HG03135 (cell line): ENCODE results near the gene ENAH.

ENCODE experiments used
- ATAC-seq: cut with Tn5 transposase; IDR thresholded peaks from one replicate; pipeline ENCODE4 v1.9.1; 2021; ENCODE audit warnings: mild to moderate bottlenecking, moderate library complexity; ENCODE audit not compliant: unreplicated experiment

Gene ENAH

DNA sequence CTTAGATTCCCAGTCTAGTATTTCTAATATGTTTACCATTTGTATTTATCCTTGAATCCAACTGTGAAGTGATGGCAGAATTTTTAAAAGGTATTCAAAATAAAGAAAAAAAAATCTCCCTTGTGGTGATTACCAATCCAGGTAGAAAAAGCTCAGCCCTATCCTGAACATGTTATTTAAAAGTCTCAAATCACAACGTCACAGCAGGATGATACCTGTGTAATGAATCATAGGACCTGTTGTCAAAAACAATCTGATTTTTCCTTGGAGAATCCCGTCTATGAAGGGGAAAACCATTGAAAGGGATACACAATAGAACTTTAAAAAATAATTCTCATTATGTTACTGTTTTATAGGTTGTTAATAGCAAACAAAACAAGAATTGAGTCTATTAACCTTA lies 148.1 kb downstream of the ENAH start:
- ATAC-seq: no peak

DNA sequence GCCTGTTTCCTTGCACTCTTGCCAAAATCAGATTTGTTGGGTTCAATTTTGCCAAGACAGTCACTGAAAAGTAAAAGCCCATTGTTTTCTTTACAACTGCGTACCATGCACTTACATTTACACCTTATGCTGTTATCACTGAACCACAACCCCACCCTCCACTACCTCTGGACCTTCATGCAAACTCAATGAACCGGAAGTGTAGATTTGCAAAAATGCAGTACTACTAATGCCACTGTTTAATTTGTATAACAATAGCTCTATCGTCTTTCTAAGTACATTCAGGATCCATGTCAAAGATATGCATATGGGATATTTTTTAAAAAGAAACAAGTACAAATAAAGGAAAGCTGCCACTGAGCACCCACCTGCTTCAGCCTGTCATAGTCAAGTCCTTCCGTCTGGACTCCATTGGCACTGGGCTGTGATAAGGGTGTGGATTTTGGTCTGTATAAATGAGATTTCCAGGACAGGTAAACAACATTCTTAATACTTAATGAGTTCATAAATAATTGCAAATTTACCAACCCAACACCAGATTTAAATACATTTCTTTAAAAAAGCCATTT lies 152.2 kb downstream of the ENAH start:
- ATAC-seq: no peak

DNA sequence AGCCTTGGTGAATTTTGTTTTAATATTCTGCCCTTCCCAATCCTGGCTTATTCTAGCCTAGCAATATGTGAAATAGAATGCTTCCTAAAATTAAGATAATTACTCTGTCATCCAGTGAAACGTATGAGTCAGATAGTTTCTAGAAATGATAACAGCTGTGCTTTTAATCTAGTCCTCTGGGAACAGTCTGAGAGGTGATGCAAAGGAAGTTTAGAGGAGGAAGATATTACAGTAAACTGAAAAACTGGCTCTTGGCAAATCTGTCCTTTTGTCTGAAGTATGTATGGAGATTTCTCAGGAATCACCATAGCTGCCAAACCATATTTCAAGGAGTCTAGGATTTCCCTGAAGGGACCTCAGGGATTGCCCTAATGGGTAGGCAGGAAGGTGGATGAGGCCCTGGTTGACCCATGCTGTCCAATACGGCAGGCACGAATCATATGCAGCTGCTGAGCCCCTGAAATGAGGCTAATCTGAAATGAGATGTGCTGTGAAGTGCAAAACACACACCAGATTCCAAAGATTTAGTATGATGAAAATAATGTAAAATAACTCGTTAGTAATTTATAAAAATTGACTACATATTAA lies 154.3 kb downstream of the ENAH start:
- ATAC-seq: no peak

DNA sequence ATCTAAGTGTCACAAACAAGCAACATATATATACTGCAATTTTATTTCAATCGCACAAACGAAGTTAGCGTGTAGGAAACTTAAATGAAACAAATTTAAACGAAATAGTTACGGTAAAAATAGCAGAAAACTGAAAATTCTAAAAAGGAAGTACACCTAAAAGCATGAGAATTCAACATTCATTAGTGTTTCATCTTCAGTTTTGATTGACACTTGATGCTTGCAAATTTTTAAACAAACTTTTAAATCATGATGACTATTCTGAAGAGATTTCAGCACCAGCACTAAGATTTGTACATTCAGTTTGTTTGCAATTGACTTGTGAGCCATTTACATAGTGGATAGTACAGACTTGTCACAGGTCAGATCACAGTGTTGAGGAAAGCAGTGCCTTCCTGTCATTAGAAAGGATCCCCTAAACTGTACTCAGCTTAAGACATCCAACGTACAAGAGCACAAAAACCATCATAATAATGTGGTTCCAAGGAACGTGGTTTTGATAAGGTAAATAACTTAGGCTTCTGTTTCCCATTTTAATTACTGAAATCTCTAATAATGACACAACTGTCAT lies 158.0 kb downstream of the ENAH start:
- ATAC-seq: no peak

DNA sequence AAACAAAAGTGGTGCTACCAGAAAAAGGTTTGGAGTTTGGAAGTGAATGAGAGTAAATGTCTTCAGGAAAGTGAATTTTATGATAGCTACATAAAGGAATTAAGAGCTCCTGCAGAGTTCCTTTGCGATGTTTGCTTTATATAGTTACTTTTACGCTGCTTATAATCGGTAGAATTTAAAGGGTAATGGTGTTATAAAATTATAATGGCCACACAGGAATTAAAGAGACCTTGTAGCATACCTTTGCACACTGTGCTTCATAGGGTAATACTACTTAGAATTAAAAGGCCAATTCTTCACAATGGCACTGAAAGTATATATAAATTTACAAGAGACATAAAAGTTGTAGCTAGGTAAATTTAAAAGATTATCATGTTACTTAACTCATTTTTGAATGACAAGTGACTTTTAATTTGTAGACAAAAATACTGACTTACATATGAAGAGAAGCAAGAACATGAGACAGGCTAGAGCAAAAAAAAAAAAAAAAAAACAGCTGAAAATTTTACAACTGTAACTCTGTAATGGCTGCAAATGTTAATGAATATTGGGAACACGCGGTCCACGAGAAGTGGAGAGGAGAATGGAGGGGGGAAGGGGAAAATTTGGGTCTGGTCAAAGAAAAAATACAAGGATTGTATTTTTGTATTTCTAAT lies 159.2 kb downstream of the ENAH start:
- ATAC-seq: no peak

DNA sequence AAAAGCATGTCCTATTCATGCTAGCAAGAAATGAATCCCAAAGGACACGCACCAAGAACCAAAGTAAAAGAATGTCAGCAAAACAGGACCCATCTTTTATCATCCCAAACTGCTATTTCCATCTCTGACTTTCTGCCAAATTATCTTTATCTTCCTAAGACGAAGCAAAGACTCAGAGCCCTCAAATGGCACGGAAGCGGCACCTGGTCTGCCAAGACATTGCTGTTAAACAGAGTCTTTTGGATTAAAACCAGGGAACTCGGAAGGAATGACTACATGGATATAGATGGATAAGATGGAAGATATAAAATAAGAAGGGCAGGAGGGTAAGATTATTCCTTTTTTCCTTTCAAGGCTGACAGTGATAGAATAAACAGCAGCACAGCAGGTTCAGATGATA lies 164.2 kb downstream of the ENAH start:
- no peak for ATAC-seq

DNA sequence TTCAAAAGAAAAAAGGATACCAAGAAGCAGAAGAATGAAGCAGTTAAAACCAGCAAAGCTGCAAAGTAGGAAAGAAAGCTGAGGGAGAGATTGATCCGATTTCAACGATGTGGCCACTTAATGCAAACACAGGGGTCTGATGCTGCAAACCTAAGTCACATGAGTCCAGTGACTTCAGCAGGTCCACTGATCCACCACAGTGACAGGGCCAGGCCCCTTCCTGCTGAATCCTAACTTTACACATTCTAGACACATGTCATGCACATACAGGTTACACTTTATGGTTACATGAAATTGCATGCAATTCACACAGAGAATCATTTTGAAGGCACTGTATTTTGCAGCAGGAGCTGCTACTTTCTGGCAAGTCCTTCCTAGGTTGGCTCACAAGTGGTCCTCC lies 166.1 kb downstream of the ENAH start:
- no peak for ATAC-seq

DNA sequence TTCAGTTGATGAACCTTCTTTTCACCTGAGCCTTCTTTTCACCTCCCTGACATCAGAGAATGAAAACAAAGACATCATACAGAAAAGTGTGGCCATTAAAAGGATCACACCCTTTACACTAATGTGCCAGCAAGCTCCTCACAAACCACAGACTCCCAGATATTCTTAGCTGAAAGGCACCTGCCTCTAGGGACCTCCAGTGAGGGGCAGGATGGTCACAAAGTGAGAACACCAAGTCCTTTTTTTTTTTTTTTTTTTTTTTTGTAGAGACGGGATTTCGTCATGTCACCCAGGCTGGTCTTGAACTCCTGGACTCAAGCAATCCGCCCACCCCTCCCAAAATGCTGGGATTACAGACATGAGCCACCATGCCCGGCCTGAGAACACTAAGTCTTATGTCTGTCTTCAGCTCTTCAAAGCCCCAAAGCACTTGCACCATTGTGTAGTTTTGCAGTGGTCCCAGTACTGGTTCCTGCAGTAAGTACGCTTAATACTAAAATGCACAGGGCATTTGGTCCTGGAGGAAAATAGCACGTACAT lies 166.9 kb downstream of the ENAH start:
- ATAC-seq: no peak

DNA sequence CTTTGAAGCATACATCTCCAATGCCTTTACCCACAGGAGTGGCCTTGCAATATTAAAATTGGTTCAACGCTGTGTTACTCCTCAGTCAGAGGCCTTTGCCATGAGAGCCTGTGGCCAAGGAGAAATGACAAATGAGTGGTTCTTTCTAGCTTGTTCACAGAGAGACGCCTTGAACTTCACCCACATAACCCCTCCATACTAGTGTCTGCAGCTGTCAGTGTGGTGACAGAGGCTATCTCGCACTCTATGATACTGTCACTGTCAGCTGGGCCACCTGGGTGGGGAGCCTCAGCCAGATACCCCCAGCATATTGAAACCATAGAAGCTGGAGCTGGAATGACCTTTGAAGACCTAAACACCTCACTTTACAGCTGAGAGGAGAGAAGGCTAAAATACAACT lies 167.7 kb downstream of the ENAH start:
- no peak for ATAC-seq

DNA sequence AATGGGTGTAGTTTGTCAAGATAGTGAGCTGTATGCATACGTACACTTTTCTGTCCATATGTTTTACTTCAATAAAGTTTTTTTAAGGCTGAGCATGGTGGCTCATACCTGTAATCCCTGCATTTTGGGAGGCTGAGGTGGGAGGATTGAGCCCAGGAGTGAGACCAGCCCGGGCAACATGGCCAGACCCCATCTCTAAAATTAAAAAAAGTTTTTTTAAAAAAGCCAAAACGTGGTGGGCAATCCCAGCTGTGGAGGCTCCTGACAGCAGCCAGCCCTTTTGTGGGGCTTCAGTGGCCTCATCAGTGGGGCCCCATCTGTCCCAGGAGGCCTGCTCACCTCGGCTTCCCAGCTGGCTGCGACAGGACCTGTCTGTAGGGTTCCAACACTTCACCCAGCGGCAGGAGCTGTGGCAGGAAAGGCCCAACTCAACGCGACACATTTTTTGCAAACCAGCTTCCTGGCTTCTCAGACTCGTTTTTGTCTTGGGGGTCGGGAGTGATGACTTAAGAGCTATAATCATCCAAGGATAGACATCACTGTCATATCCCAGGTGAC lies 168.2 kb downstream of the ENAH start:
- ATAC-seq: no peak

DNA sequence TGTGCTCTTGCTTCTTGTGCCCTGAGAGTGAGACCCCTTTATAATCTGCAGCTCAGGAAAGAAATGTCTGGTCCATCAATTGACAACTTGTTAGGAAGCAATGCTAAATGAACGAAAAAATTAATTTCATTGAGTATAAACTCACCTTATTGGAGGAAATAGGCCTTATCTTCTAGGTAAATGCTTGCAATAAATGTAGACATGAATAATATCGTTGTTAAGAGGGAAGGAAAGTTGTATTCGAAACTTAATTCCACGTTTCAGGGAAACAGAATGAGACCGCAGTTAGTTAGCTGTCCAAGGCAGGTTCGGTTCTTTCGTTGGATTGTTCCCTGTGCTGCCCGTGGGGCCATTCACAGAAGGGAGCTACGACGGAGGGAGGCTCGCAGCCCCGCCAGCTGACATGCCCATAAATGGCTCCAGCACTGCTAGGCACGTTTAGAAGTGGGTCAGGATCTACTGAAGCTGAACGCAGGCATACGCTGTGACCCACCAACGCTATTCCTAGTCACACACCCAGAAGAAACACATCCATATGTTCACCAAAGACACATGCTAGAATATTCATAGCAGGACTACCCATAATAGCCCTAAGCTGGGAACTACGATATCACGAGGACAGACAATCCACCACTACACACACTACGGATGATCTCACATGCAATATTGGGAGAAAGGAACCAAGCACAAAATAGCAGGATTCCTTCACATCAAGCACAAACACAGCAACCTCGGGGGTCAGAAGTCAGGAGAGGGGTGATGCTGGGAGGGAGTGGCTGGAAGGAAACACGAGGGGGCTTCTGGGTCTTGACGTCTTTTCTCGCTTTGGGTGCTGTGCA lies 168.9 kb downstream of the ENAH start:
- ATAC-seq: no peak

DNA sequence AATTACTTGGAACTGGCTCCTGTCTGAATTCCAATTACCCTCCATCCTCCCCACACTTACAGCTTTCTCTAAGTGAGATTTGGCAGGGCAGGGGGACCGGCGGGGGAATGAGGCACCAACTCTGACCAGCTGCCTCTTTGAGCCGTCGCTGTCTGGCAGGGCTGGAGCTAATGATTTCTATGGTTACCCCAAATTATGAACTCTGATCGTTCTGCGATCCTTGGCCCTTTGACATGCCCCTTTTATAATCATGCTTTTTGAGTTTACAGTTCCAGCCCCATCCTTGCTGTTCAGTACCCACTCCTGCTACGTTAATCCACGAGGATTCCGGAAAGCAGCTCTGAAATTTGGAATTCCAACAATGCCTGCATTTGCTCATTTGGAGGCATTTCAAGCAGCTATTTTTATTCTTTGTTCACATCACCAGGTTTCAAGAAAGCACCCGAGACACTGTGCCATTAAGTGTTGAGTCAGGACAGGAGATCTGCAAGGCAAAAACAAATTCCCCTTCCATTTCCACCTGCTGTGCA lies 170.4 kb downstream of the ENAH start:
- no peak for ATAC-seq

DNA sequence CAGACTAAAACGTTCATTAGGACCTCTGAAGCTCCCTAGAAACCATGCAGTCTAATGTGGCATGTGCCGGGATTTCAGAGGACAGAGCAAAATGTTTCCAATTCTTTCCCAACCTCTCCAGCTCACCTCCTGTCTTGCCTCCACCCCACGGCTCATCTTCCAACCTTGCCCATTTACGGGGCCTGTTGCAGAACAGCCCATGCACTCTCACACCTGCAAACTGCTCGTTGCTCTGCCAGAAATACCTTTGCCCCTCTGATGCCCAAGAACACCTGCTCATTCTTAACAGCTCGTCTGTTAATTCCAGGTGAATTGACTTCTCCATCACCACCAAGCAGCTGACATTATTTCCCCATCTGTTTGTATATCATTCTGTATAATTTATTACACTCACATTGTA lies 171.2 kb downstream of the ENAH start:
- ATAC-seq: no peak

DNA sequence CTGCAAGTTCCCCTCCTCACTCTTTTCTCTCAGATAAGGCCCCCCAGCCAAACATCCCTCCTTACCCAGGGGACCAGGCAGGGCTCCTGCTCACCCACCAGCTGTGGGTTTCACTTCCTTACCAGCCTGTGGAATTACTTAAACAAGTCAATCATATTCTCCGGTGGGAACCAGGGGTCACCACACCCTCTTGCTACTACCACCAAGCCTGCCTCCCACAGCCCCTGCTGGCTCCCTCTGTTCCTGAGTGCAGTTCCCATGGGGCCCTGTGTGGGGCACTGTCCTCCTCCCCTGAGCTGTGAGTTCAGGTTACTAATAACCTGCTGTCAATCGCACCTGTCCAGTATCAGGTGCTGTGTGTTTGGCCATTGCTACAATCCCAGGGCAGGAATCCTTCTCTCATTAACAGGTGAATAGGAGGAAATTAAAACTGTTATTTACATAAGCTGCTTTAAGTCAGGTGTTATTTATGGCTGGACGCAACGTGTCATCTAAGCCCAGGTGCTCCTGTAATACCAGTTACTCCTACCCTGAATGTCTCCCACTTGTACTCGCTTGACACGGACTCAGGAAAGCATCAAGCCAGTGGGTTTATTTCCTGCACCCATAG lies 172.0 kb downstream of the ENAH start:
- ATAC-seq: peak; percentile 86

DNA sequence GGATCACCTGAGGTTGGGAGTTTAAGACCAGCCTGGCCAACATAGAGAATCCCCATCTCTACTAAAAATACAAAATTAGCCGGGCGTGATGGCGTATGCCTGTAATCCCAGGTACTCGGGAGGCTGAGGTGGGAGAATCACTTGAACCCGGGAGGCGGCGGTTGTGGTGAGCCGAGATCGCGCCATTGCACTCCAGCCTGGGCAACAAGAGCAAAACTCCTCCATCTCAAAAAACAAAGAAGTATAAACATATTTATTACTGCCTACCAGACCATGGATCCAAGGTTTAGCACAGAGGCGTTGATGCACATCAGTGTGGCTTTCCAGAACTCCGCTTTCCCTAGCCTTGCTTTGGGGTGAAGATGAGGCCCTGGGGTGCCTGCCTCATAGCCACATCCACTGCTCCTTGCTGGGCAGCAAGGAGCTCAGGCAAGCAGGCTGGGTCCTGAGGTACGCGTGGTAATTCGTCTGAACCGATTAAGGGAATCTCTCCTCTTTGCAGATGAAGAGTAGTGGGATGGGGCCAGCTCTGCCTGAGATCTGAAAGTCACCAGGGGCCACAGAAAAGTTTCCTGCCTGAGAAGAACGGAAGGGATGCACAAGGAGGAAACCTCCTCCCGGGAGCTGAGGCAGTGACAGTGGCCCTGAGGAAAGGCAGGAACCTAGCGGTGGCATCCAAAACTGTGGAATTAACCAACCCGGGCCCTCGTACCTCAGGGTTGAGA lies 172.8 kb downstream of the ENAH start:
- no peak for ATAC-seq

DNA sequence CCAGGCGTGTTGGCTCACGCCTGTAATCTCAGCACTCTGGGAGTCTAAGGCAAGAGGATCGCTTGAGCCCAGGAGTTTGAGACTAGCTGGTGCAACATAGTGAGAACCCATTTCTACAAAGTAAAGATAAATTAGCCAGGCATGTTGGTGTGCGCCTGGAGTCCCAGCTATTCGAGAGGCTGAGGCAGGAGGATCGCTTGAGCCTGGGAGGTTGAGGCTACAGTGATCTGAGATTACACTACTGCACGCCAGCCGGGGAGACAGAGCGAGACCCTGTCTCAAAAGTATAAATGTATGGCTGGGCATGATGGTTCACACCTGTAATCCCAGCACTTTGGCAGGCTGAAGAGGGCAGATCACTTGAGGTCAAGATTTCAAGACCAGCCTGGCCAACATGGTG lies 173.6 kb downstream of the ENAH start:
- no peak for ATAC-seq

DNA sequence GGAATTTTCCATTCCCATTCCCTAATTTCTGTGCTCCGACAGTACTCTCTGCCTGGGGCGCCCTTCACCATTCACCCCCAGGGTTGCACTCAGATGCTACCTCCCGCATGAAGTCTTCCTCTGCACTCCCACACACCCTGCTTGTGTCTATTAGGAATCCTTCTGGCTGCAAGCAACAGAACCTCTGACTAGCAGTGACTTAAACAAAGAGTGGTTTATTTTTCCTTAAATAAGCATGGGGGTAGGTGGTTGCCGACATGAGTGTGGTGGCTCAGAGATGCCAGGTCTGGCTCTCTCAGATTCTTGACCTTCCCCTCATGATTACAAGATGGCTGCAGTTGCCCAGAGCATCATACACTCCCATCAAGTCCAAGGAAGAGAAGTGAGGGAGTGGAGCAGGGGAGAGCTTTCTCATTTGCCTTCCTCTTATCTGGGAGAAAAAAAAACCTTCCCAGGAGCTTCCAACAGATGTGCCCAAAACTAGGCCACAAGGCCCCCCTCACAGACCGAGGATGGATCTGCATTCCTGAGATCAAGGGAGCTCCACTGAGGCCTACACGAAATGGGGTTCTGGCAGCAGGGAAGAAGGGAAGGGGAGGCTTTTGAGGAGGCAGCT lies 175.5 kb downstream of the ENAH start:
- ATAC-seq: no peak

DNA sequence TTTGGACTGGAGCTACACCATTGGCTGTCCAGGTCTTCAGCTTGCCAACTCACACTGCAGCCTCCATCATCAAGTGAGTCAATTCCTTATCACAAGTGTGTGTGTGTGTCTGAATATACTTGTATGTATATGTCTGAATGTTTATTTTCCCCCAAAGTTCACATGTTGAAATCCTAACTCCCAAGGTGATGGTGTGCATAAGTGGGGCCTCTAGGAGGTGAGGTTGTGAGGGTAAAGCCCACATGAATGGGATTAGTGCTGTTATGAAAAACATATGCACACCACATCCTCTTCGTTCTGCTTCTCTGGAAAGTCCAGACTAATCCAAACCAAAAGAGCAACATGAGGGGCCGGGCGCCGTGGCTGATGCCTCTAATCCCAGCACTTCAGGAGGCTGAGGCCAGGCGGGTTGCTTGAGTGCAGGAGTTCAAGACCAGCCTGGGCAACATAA lies 176.4 kb downstream of the ENAH start:
- no peak for ATAC-seq

DNA sequence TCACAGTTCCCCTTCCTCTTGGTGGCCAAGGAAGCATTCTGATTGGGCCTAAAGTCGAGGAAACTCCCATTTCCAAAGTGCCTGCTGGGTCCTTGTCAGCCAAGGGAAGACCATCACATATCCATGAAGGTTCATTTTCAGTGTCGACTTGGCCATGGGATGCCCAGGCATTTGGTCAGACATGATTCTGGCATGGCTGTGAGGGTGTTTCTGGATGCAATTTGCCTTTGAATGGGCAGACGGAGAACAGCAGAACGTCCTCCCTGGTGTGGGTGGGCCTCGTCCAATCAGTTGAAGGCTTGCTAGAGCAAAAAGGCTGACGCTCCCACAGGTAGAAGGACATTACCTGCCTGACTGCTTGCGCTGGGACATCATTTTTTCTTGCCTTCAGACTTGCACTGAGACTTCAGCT lies 176.8 kb downstream of the ENAH start:
- ATAC-seq: no peak
